ENCODE measurements around the gene ZNF492. TPM values are rescaled to one million over a fixed set of nuclear protein-coding genes. Genes with fewer than 3 reads are reported as not detected.

The ZNF492 gene
- total RNA-seq, 1 experiment from 2014 or later, result not detected

DNA sequence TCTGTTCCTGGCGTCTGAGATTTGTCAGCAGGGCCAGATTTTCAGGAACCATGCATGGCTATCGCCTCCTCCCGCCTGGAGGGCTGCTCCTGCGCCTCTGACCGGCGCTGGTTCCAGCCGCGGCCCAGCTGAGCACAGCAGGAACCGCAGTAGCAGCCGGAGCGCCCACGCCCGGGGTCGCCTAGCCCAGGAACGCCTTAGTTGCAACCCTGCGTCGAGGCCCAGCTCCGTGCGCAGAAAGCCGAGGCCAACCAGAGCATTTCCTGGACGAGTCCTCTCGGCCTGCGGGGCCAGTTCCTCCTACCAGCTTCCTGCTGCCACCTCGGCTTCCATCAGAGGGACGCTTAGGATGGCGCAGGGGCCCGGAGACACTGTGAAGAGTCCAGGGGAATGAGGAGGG lies 74.9 kb downstream of the ZNF492 start:
- TF ChIP-seq, protein P1, sequence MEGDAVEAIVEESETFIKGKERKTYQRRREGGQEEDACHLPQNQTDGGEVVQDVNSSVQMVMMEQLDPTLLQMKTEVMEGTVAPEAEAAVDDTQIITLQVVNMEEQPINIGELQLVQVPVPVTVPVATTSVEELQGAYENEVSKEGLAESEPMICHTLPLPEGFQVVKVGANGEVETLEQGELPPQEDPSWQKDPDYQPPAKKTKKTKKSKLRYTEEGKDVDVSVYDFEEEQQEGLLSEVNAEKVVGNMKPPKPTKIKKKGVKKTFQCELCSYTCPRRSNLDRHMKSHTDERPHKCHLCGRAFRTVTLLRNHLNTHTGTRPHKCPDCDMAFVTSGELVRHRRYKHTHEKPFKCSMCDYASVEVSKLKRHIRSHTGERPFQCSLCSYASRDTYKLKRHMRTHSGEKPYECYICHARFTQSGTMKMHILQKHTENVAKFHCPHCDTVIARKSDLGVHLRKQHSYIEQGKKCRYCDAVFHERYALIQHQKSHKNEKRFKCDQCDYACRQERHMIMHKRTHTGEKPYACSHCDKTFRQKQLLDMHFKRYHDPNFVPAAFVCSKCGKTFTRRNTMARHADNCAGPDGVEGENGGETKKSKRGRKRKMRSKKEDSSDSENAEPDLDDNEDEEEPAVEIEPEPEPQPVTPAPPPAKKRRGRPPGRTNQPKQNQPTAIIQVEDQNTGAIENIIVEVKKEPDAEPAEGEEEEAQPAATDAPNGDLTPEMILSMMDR (conservative IDR thresholded peaks at IDR 0.05; ENCODE audit: low read depth, low read length), result no peak
- no peak for TF ChIP-seq EZH2 (IDR thresholded peaks at IDR 0.05; ENCODE audit: borderline replicate concordance, low read depth, low read length, poor library complexity, severe bottlenecking)
- POLR2A ChIA-PET (ENCODE audit: low non-redundant PET), result no interaction called here
- peaks cover 25% of the 10 kb centered on the region for H3K9me3 ChIP-seq (ENCODE audit: low read depth, low read length, poor library complexity, severe bottlenecking)
- no peaks in the 10 kb centered on the region for H3K27me3 ChIP-seq (replicated peaks; ENCODE audit: insufficient read depth, low read depth, low read length, poor library complexity)
- DNase-seq (ENCODE audit: low spot score), result no peak
- no peak overlapping the region for H3K27ac ChIP-seq (ENCODE audit: low read depth, low read length, poor library complexity, severe bottlenecking)
- no peaks in the 10 kb centered on the region for H3K36me3 ChIP-seq (ENCODE audit: insufficient read depth, low read length, poor library complexity, severe bottlenecking)
- intact Hi-C loops (cut with micrococcal nuclease; ENCODE audit: unreplicated experiment), result no loop called here
- CTCF ChIA-PET, result no interaction called here
- H3K4me3 ChIP-seq (ENCODE audit: low read depth, low read length, poor library complexity, severe bottlenecking), result no peak overlapping the region
- no peaks in the 10 kb centered on the region for H3K4me1 ChIP-seq (ENCODE audit: insufficient read depth, low read length, poor library complexity, severe bottlenecking)
- BruUV-seq (replicated peaks), result no TSS peak

Other genes starting within 250 kb of the ZNF492 start
- gene ZNF98, start 212.0 kb upstream of the ZNF492 start, total RNA-seq (2021), result not detected in 2 replicates
- not detected in 2 replicates for gene ZNF99, start 149.8 kb downstream of the ZNF492 start, total RNA-seq (2021)
- gene ZNF723, start 198.0 kb downstream of the ZNF492 start, total RNA-seq (2021), result not detected in 2 replicates